Esophagus muscularis mucosa (tissue), 3 donors: ENCODE measurements around the gene TRIM14.

Experiments used
- POLR2A ChIP-seq: fragments of 450-650 bp; IDR thresholded peaks from one replicate; pipeline ENCODE4 v1.6.1; 2017; ENCODE audit warnings: antibody characterized with exemption, moderate library complexity, mild to moderate bottlenecking, low read depth
- TF ChIP-seq, protein P1 (sequence below), 3 experiments: fragments of 200-600 bp in 2 of 3; fragments of 450-650 bp in 1 of 3; sonication (generic) in 2 of 3; IDR thresholded peaks; one replicate each; pipeline ENCODE4 v1.5.1; 2017 to 2019; ENCODE audit warnings: antibody characterized with exemption in 3 of 3, mild to moderate bottlenecking in 2 of 3, moderate library complexity in 1 of 3

- TF ChIP-seq, protein P1, sequence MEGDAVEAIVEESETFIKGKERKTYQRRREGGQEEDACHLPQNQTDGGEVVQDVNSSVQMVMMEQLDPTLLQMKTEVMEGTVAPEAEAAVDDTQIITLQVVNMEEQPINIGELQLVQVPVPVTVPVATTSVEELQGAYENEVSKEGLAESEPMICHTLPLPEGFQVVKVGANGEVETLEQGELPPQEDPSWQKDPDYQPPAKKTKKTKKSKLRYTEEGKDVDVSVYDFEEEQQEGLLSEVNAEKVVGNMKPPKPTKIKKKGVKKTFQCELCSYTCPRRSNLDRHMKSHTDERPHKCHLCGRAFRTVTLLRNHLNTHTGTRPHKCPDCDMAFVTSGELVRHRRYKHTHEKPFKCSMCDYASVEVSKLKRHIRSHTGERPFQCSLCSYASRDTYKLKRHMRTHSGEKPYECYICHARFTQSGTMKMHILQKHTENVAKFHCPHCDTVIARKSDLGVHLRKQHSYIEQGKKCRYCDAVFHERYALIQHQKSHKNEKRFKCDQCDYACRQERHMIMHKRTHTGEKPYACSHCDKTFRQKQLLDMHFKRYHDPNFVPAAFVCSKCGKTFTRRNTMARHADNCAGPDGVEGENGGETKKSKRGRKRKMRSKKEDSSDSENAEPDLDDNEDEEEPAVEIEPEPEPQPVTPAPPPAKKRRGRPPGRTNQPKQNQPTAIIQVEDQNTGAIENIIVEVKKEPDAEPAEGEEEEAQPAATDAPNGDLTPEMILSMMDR (IDR thresholded peaks at IDR 0.05), result no peak
- TF ChIP-seq POLR2A, result no peak
Observed at GRCh38 chr9:98124637-98125426, 5.8 kb upstream of the TRIM14 start.
